ENCODE data around the gene CUL9. TPM values are rescaled to one million over a fixed set of nuclear protein-coding genes. Genes with fewer than 3 reads are reported as not detected.

CUL9 gene
- total RNA-seq, 1 donor from 2014 or later = 70.8 TPM

DNA sequence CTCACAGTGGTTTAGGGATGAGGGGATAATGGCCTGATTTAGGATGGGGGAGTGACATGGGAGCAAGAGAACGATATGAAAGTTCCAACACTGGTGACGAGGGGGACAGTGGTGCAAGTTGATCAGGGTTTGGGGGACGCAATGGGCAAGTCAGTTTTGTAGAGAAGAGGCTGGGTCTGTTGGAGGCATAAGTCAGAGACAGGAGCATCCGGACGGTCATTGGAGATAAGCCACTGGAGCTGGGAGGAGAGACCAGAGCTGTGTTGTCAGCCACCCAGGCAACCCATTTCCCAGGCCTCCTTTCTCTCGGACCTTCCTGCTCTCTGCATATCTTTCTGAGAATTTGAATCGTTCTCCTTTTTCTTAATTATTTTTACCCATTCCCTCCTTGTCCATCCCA lies 37.8 kb downstream of the CUL9 start:
- Mint-ChIP-seq H3K9me3 (no peaks in the 10 kb centered on the region), H3K36me3 (ENCODE audit: low read depth) (peaks cover 71% of the 10 kb centered on the region), H3K27me3 (no peaks in the 10 kb centered on the region), H3K4me3 (peak overlapping the region; percentile 21), H3K27ac (no peak overlapping the region), H3K4me1 (peaks cover 32% of the 10 kb centered on the region)
- ATAC-seq (ENCODE audit: low read depth) (no peak), DNase-seq (no peak)
- POLR2A ChIA-PET = interaction anchor here (0.6 to 1.2 kb wide), 3 partner anchors 45 to 402 kb away, joined by 3 to 4 read pairs (median 4); partner anchors contain the start of genes KLC4 and MRPL2
- TF ChIP-seq, protein P1, sequence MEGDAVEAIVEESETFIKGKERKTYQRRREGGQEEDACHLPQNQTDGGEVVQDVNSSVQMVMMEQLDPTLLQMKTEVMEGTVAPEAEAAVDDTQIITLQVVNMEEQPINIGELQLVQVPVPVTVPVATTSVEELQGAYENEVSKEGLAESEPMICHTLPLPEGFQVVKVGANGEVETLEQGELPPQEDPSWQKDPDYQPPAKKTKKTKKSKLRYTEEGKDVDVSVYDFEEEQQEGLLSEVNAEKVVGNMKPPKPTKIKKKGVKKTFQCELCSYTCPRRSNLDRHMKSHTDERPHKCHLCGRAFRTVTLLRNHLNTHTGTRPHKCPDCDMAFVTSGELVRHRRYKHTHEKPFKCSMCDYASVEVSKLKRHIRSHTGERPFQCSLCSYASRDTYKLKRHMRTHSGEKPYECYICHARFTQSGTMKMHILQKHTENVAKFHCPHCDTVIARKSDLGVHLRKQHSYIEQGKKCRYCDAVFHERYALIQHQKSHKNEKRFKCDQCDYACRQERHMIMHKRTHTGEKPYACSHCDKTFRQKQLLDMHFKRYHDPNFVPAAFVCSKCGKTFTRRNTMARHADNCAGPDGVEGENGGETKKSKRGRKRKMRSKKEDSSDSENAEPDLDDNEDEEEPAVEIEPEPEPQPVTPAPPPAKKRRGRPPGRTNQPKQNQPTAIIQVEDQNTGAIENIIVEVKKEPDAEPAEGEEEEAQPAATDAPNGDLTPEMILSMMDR (IDR thresholded peaks at IDR 0.05) = no peak
- CTCF ChIA-PET = interaction anchor here (0.9 kb wide), 1 partner anchor 9 kb away, joined by 3 read pairs; the partner anchor contains the start of gene DNPH1
- intact Hi-C loops (cut with micrococcal nuclease) = loop anchor here (10.0 kb wide), 1 partner anchor 165 kb away; the partner anchor contains the start of genes CUL7, KLC4 and MRPL2

DNA sequence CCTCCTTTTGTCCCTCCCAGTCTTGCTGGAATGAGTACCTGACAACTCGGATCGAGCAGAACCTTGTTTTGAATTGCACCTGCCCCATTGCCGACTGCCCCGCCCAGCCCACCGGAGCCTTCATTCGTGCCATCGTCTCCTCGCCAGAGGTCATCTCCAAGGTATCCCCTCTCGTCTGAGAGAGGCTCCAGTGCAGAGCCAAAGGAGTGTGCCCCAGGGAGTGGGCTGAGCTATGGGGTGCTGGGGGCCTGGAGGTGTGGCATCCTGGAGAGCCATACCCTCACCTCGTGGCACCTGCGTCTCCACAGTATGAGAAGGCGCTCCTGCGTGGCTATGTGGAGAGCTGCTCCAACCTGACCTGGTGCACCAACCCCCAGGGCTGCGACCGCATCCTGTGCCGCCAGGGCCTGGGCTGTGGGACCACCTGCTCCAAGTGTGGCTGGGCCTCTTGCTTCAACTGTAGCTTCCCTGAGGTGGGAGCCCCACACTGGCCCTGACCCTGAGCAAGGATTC lies 38.5 kb downstream of the CUL9 start:
- ChIA-PET CTCF (interaction anchor here (0.9 kb wide), 1 partner anchor 9 kb away, joined by 3 read pairs; no protein-coding TSS in a partner anchor), POLR2A (interaction anchor here (0.6 to 1.2 kb wide), 4 partner anchors 9 to 173 kb away, joined by 3 to 5 read pairs (median 4); partner anchors contain the start of genes DNPH1, KLC4 and MRPL2)
- Mint-ChIP-seq H3K27me3 (no peaks in the 10 kb centered on the region), H3K4me1 (peaks cover 37% of the 10 kb centered on the region), H3K9me3 (no peaks in the 10 kb centered on the region), H3K27ac (peak overlapping the region; percentile 53), H3K4me3 (no peak overlapping the region), H3K36me3 (ENCODE audit: low read depth) (peaks cover 66% of the 10 kb centered on the region)
- DNase-seq (no peak), ATAC-seq (ENCODE audit: low read depth) (no peak)
- intact Hi-C loops (cut with micrococcal nuclease) = loop anchor here (10.0 kb wide), 1 partner anchor 166 kb away; the partner anchor contains the start of genes CUL7, KLC4 and MRPL2
- TF ChIP-seq, protein P1 (IDR thresholded peaks at IDR 0.05) = no peak

DNA sequence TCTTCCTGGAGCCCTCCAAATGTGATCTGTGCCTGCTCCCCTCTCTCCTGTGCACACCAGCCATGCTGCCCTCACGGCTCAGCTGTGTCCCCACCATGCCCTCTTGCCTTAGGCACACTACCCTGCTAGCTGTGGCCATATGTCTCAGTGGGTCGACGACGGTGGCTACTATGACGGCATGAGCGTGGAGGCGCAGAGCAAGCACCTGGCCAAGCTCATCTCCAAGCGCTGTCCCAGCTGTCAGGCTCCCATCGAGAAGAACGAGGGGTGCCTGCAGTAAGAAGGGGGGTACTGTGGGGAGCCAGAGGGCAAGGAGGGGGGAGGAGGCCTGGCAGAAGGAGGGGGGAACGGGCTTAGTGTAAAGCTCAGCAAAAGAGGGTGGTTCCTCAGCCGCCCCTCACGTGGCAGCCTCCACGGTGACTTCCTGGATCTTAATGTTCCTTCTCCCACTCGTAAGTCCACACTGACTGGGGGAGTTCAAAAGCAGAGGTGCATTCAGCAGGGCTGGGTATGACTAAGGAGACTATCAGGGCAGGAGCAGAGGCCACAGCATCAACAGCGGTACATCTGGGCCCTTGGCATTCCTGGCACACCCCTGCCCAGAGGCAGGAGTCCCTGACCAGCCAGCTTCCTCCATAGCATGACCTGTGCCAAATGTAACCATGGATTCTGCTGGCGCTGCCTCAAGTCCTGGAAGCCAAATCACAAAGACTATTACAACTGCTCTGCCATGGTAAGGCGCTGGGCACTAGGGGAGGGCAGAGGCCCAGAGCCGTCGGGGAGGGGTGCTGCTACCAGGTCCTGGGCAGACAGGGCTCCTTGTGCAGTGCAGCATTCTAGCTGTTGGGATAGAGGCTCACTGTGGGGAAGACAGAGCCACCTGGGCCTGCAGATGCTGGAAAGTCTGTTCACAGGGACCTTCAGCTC lies 39.3 kb downstream of the CUL9 start:
- Mint-ChIP-seq H3K27me3 (no peaks in the 10 kb centered on the region), H3K4me1 (peaks cover 44% of the 10 kb centered on the region), H3K4me3 (no peak overlapping the region), H3K36me3 (ENCODE audit: low read depth) (peaks cover 63% of the 10 kb centered on the region), H3K9me3 (no peaks in the 10 kb centered on the region), H3K27ac (peak overlapping the region; percentile 53)
- CTCF ChIA-PET = interaction anchor here (0.9 kb wide), 1 partner anchor 9 kb away, joined by 3 read pairs; no protein-coding TSS in a partner anchor
- intact Hi-C loops (cut with micrococcal nuclease) = loop anchor here (10.0 kb wide), 1 partner anchor 167 kb away; the partner anchor contains the start of genes CUL7, KLC4 and MRPL2
- TF ChIP-seq, protein P1 (IDR thresholded peaks at IDR 0.05) = no peak
- DNase-seq = no peak
- no peak for ATAC-seq (ENCODE audit: low read depth)
- POLR2A ChIA-PET = interaction anchor here (0.6 to 1.2 kb wide), 4 partner anchors 8 to 173 kb away, joined by 3 to 5 read pairs (median 4); partner anchors contain the start of genes DNPH1, KLC4 and MRPL2

DNA sequence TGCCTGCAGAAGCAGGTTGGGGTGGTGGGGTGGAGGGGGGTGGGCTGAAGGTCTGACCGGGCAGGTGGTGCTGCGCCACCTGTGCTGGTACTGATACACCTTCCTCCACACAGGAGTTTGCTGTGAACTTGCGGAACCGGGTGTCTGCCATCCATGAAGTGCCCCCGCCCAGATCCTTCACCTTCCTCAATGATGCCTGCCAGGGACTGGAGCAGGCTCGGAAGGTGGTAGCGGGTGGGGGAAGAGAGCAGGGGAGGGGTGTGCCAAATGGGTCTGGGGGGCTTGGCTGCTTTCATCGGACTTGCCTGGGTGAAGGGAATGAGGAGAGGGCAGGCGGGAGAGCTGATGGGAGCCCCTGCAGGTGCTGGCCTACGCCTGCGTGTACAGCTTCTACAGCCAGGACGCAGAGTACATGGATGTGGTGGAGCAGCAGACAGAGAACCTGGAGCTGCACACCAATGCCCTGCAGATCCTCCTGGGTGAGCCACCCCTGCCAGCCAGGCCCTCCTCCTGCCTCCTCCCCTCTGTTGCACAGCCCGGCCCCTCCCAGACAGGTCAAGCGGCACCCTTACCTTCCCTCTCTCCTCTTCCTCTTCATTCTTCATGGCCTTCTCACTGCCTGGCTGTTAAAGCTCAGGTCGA lies 40.5 kb downstream of the CUL9 start:
- intact Hi-C loops (cut with micrococcal nuclease) = loop anchor here (10.0 kb wide), 1 partner anchor 168 kb away; the partner anchor contains the start of genes CUL7, KLC4 and MRPL2
- H3K4me1 Mint-ChIP-seq = peaks cover 49% of the 10 kb centered on the region
- ATAC-seq (ENCODE audit: low read depth) = no peak
- no peak overlapping the region for H3K4me3 Mint-ChIP-seq
- peaks cover 52% of the 10 kb centered on the region for H3K36me3 Mint-ChIP-seq (ENCODE audit: low read depth)
- peak overlapping the region; percentile 99 for H3K27ac Mint-ChIP-seq
- no peaks in the 10 kb centered on the region for H3K9me3 Mint-ChIP-seq
- CTCF ChIA-PET = no interaction called here
- DNase-seq = no peak
- H3K27me3 Mint-ChIP-seq = no peaks in the 10 kb centered on the region
- TF ChIP-seq, protein P1 (IDR thresholded peaks at IDR 0.05) = no peak
- POLR2A ChIA-PET = interaction anchor here (0.8 to 2.5 kb wide), 3 partner anchors 15 to 40 kb away, joined by 3 to 29 read pairs (median 3); partner anchors contain the start of gene CUL9

Data from activated B cell treated with CpG ODN at 0.5 μM for 24 hours (primary cell).